Measurements from ENCODE around the gene PTPRH. TPM values are rescaled to one million over a fixed set of nuclear protein-coding genes. Genes with fewer than 3 reads are reported as not detected.

Gene PTPRH
- total and polyA plus RNA-seq, 9 of the 15 experiments (the other 6 are each of a cell fraction or from before 2014, with no cell fraction given) = 0.87 to 34.3 (median 22.7) TPM

- no peak for TF ChIP-seq CHAMP1 (IDR thresholded peaks at IDR 0.05)
- peak; percentile 56; the same call in 1 of the 2 replicates for TF ChIP-seq TFAP4 (CRISPR knock-in tag; IDR thresholded peaks at IDR 0.05; ENCODE audit: borderline replicate concordance)
- no peak for TF ChIP-seq ZNF354B (CRISPR knock-in tag; IDR thresholded peaks at IDR 0.05)
- TF ChIP-seq TAF15 (IDR thresholded peaks at IDR 0.05; ENCODE audit: low read depth, low read length) = no peak
- TF ChIP-seq IRF9 (tag; IDR thresholded peaks at IDR 0.05) = no peak
- no peak for TF ChIP-seq PHTF2 (CRISPR knock-in tag; IDR thresholded peaks at IDR 0.05)
- no peak for TF ChIP-seq LARP7 (IDR thresholded peaks at IDR 0.05)
- TF ChIP-seq GMEB1 (CRISPR knock-in tag; IDR thresholded peaks at IDR 0.05) = no peak
- TF ChIP-seq TEAD1 (CRISPR knock-in tag; IDR thresholded peaks at IDR 0.05) = no peak
- TF ChIP-seq NELFE (IDR thresholded peaks at IDR 0.05; ENCODE audit: insufficient read depth, insufficient read length) = no peak
- TF ChIP-seq GTF2F1 (IDR thresholded peaks at IDR 0.05; ENCODE audit: low read depth, low read length) = no peak
- no peak for TF ChIP-seq SIX5 (IDR thresholded peaks at IDR 0.05; ENCODE audit: borderline replicate concordance in 1 of 2, insufficient read depth in 1 of 2, low read depth in 1 of 2, low read length in 2 of 2)
- no peak for TF ChIP-seq RBM17 (IDR thresholded peaks at IDR 0.05; ENCODE audit: borderline replicate concordance, low read depth, low read length)
- no peak for TF ChIP-seq PML (IDR thresholded peaks at IDR 0.05; ENCODE audit: low read length)
- no peak for TF ChIP-seq GTF2B (IDR thresholded peaks at IDR 0.05; ENCODE audit: extremely low read depth, insufficient read length)
- TF ChIP-seq ZNF23 (CRISPR knock-in tag; IDR thresholded peaks at IDR 0.05) = no peak
- TF ChIP-seq CCNT2 (IDR thresholded peaks at IDR 0.05; ENCODE audit: borderline replicate concordance, extremely low read depth, insufficient read length, low read depth, low read length) = no peak
- no peak for TF ChIP-seq HMGXB4 (CRISPR knock-in tag; IDR thresholded peaks at IDR 0.05)
- no peak for TF ChIP-seq RBM14 (IDR thresholded peaks at IDR 0.05; ENCODE audit: borderline replicate concordance, insufficient read depth, low read depth, low read length)
- no peak for TF ChIP-seq LEF1 (IDR thresholded peaks at IDR 0.05)
These were observed 62.5 kb downstream of the PTPRH start (continued) for GRCh38 chr19:55146705-55147273.

All from K562 (cell line).